ENCODE measurements around the gene VSX2.

The VSX2 gene

GRCh38 chr14:74263181-74263580 is 23.9 kb downstream of the VSX2 start:
- no peak overlapping the region for H3K4me3 ChIP-seq (ENCODE audit: low read depth, low read length)
- POLR2A ChIA-PET = no interaction called here
- CTCF ChIA-PET = interaction anchor here (1.4 kb wide), 1 partner anchor 11 kb away, joined by 3 read pairs; no protein-coding TSS in a partner anchor
- H3K9me3 ChIP-seq (ENCODE audit: control insufficient read depth, insufficient read depth, low read depth, low read length) = no peaks in the 10 kb centered on the region
- no peak for TF ChIP-seq OVOL3 (tag by site-specific recombination; IDR thresholded peaks at IDR 0.05)
- TF ChIP-seq ZBTB49 (tag by site-specific recombination; IDR thresholded peaks at IDR 0.05; ENCODE audit: low read depth) = no peak
- TF ChIP-seq ZNF366 (tag by site-specific recombination; conservative IDR thresholded peaks at IDR 0.05) = no peak
- no peak for TF ChIP-seq ZNF704 (tag by site-specific recombination; IDR thresholded peaks at IDR 0.05)
- TF ChIP-seq, protein P1, sequence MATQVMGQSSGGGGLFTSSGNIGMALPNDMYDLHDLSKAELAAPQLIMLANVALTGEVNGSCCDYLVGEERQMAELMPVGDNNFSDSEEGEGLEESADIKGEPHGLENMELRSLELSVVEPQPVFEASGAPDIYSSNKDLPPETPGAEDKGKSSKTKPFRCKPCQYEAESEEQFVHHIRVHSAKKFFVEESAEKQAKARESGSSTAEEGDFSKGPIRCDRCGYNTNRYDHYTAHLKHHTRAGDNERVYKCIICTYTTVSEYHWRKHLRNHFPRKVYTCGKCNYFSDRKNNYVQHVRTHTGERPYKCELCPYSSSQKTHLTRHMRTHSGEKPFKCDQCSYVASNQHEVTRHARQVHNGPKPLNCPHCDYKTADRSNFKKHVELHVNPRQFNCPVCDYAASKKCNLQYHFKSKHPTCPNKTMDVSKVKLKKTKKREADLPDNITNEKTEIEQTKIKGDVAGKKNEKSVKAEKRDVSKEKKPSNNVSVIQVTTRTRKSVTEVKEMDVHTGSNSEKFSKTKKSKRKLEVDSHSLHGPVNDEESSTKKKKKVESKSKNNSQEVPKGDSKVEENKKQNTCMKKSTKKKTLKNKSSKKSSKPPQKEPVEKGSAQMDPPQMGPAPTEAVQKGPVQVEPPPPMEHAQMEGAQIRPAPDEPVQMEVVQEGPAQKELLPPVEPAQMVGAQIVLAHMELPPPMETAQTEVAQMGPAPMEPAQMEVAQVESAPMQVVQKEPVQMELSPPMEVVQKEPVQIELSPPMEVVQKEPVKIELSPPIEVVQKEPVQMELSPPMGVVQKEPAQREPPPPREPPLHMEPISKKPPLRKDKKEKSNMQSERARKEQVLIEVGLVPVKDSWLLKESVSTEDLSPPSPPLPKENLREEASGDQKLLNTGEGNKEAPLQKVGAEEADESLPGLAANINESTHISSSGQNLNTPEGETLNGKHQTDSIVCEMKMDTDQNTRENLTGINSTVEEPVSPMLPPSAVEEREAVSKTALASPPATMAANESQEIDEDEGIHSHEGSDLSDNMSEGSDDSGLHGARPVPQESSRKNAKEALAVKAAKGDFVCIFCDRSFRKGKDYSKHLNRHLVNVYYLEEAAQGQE (tag by site-specific recombination; IDR thresholded peaks at IDR 0.05) = peak; percentile 92
- TF ChIP-seq RBAK (tag by site-specific recombination; IDR thresholded peaks at IDR 0.05) = no peak
- H3K27ac ChIP-seq (ENCODE audit: extremely low read depth, low read depth, low read length) = no peak overlapping the region
- no peaks in the 10 kb centered on the region for H3K4me1 ChIP-seq (ENCODE audit: control insufficient read depth, insufficient read depth, low read length)
- H3K36me3 ChIP-seq (ENCODE audit: control insufficient read depth in 2 of 2, insufficient read depth in 1 of 2, low read length in 2 of 2) = no peaks in the 10 kb centered on the region

DNA sequence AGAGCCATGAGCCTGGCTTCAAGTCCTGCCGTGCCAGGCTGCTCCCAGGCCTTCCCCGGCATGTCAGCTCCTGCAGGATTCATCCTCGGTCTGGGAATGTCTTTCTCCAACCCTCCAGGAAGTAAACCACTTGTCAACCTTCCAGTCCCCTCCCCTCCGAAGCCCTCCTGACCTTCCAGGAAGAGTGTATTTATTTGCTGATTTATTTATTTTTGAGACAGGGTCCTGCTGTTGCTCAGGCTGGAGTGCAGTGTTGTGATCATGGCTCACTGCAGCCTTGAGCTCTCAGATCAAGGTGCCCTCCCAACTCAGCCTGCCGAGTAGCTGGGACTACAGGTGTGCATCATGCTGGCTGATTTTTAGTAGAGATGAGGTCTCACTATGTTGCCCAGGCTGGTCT is 24.7 kb downstream of the VSX2 start:
- CTCF ChIA-PET = no interaction called here

More for the DNA sequence above, 24.7 kb downstream of the VSX2 start:
- POLR2A ChIA-PET = no interaction called here
- H3K27ac ChIP-seq (ENCODE audit: extremely low read depth, low read depth, low read length) = no peak overlapping the region
- no peak overlapping the region for H3K4me3 ChIP-seq (ENCODE audit: low read depth, low read length)
- no peaks in the 10 kb centered on the region for H3K36me3 ChIP-seq (ENCODE audit: control insufficient read depth in 2 of 2, insufficient read depth in 1 of 2, low read length in 2 of 2)
- no peaks in the 10 kb centered on the region for H3K9me3 ChIP-seq (ENCODE audit: control insufficient read depth, insufficient read depth, low read depth, low read length)
- no peaks in the 10 kb centered on the region for H3K4me1 ChIP-seq (ENCODE audit: control insufficient read depth, insufficient read depth, low read length)
- TF ChIP-seq ZSCAN23 (tag by site-specific recombination; IDR thresholded peaks at IDR 0.05) (no peak), ZNF558 (tag by site-specific recombination; IDR thresholded peaks at IDR 0.05) (no peak), ZNF560 (tag by site-specific recombination; IDR thresholded peaks at IDR 0.05; ENCODE audit: borderline replicate concordance) (no peak), ZNF645 (tag by site-specific recombination; IDR thresholded peaks at IDR 0.05) (no peak), ZNF223 (tag by site-specific recombination; IDR thresholded peaks at IDR 0.05) (no peak), ZNF792 (tag by site-specific recombination; IDR thresholded peaks at IDR 0.05) (no peak), TCF7L2 (IDR thresholded peaks at IDR 0.05; ENCODE audit: borderline replicate concordance, low read depth, low read length) (no peak), ZNF600 (tag by site-specific recombination; IDR thresholded peaks at IDR 0.05) (no peak), ZNF140 (tag by site-specific recombination; IDR thresholded peaks at IDR 0.05) (no peak), SETDB1 (IDR thresholded peaks at IDR 0.05; ENCODE audit: insufficient read length, low read length) (no peak), ZNF747 (tag by site-specific recombination; IDR thresholded peaks at IDR 0.05) (no peak), ZNF266 (tag by site-specific recombination; IDR thresholded peaks at IDR 0.05; ENCODE audit: low read depth) (no peak), ZNF521 (tag by site-specific recombination; IDR thresholded peaks at IDR 0.05) (no peak), OSR2 (tag by site-specific recombination; IDR thresholded peaks at IDR 0.05) (no peak), ZNF169 (tag by site-specific recombination; IDR thresholded peaks at IDR 0.05) (no peak)
